ENCODE measurements around the gene MYZAP. TPM values are rescaled to one million over a fixed set of nuclear protein-coding genes. Genes with fewer than 3 reads are reported as not detected.

Gene MYZAP
- total and polyA plus RNA-seq, 3 donors from 2014 or later: 3.3 to 6.8 (median 5.6) TPM

DNA sequence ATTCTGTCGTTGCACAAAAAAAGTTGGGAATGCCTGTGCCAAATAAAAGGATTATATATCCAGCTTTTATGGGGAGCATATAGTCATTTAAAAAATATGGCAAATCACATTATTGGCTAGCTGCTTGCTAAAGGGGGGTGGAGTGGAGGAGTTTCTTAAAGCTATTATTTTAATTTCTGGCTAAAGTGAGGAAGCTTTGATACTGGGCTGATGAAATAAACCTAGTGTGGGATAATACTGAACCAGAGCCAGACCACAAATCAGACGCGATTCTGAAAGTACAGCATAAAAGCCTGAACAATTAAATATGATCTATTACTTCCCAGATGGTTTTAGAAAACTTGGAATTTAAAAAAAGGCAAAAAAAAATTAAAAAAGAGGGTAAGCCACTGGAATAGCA is 129.2 kb downstream of the MYZAP start:
- H3K27me3 ChIP-seq: no peaks in the 10 kb centered on the region
- TF ChIP-seq, protein P1, sequence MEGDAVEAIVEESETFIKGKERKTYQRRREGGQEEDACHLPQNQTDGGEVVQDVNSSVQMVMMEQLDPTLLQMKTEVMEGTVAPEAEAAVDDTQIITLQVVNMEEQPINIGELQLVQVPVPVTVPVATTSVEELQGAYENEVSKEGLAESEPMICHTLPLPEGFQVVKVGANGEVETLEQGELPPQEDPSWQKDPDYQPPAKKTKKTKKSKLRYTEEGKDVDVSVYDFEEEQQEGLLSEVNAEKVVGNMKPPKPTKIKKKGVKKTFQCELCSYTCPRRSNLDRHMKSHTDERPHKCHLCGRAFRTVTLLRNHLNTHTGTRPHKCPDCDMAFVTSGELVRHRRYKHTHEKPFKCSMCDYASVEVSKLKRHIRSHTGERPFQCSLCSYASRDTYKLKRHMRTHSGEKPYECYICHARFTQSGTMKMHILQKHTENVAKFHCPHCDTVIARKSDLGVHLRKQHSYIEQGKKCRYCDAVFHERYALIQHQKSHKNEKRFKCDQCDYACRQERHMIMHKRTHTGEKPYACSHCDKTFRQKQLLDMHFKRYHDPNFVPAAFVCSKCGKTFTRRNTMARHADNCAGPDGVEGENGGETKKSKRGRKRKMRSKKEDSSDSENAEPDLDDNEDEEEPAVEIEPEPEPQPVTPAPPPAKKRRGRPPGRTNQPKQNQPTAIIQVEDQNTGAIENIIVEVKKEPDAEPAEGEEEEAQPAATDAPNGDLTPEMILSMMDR (IDR thresholded peaks at IDR 0.05): no peak
- TF ChIP-seq POLR2A (IDR thresholded peaks at IDR 0.05): no peak
- intact Hi-C loops (cut with DNase I; ENCODE audit: low total_unique reads): no loop called here
- 51 to 63% methylated on average over 3 of the region's 3 CpGs for WGBS, 2 donors
- DNase-seq: no peak
- no peak overlapping the region for H3K4me3 ChIP-seq
- no peaks in the 10 kb centered on the region for H3K4me1 ChIP-seq
- no peaks in the 10 kb centered on the region for H3K9me3 ChIP-seq
- H3K27ac ChIP-seq: no peak overlapping the region
- no peaks in the 10 kb centered on the region for H3K36me3 ChIP-seq (ENCODE audit: low read depth, missing control alignments)

DNA sequence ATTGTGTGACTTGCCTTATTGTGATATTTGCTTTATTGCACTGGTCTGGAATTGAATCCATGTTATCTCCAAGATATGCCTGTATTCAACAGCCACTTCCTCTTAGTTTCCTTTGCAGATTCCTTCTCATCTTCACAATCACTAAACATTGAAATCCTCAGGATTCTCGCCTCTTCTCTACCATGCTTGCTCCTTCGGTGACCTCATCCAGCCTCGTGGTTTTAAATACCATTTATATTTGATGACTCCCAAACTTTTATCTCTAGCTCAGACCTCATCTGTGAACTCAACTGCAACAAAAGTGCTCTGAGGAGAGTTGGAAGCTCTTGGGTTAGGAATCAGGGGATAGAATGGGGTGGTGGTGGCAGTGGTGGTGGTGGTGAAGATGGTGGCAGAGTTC is 134.7 kb downstream of the MYZAP start:
- DNase-seq: no peak
- no peaks in the 10 kb centered on the region for H3K9me3 ChIP-seq
- no peaks in the 10 kb centered on the region for H3K36me3 ChIP-seq (ENCODE audit: low read depth, missing control alignments)
- intact Hi-C loops (cut with DNase I; ENCODE audit: low total_unique reads): no loop called here
- no peaks in the 10 kb centered on the region for H3K27me3 ChIP-seq
- H3K4me3 ChIP-seq: no peak overlapping the region
- TF ChIP-seq, protein P1 (IDR thresholded peaks at IDR 0.05): no peak
- no peak for TF ChIP-seq POLR2A (IDR thresholded peaks at IDR 0.05)
- no peaks in the 10 kb centered on the region for H3K4me1 ChIP-seq
- H3K27ac ChIP-seq: no peak overlapping the region
- 91% methylated on average over 3 of the region's 3 CpGs for WGBS, 2 donors

DNA sequence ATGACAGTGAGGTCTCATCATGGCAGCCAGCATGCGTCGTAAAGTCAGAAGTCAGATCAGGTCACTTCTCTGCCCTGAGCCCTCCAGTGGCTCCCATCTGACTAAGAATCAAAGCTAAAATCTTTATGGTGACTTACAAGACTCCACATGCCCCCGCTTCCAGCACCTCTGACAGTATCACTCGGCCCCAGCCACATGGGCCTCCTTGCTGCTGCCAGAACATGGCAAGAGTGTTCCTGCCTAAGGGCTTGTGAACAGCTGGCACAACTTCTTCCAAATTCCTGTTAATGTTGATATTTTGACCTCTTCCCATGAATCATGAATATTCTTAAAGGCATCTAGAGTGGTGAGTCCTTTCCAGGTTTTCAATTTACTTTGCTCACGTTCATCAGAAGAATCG is 135.3 kb downstream of the MYZAP start:
- intact Hi-C loops (cut with DNase I; ENCODE audit: low total_unique reads): no loop called here
- 89% methylated on average over 6 of the region's 6 CpGs for whole genome bisulfite sequencing, 2 donors
- TF ChIP-seq, protein P1 (IDR thresholded peaks at IDR 0.05): no peak
- TF ChIP-seq POLR2A (IDR thresholded peaks at IDR 0.05): no peak

DNA sequence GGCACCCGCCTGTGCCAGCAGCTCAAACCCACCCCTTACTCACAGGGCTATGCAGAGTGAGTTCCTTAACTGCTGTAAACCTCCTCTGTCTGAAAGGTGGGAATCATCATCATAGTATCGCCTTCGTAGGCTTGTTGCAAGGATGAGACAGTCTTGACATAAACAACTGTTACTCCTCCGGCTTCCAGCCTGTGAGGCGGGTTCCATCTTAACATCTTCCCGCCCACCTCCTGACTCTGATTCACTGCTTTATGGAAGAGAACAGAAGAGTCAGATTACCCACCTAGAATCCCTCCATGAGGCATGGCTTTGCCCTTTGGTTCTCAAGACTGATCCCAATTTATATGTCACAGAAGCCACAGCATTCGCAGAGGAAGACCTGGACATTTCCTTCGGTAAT is 136.7 kb downstream of the MYZAP start:
- Histone ChIP-seq H3K36me3 (ENCODE audit: low read depth, missing control alignments) (no peaks in the 10 kb centered on the region), H3K9me3 (no peaks in the 10 kb centered on the region), H3K4me3 (no peak overlapping the region), H3K27ac (no peak overlapping the region), H3K27me3 (no peaks in the 10 kb centered on the region), H3K4me1 (no peaks in the 10 kb centered on the region)
- intact Hi-C loops (cut with DNase I; ENCODE audit: low total_unique reads): no loop called here
- DNase-seq: no peak
- WGBS, 2 donors: 90 to 94% methylated on average over 8 of the region's 8 CpGs
- TF ChIP-seq, protein P1 (IDR thresholded peaks at IDR 0.05): no peak
- TF ChIP-seq POLR2A (IDR thresholded peaks at IDR 0.05): no peak

More for the DNA sequence above, 135.3 kb downstream of the MYZAP start:
- Histone ChIP-seq H3K27me3 (no peaks in the 10 kb centered on the region), H3K27ac (no peak overlapping the region), H3K4me3 (no peak overlapping the region), H3K4me1 (no peaks in the 10 kb centered on the region), H3K9me3 (no peaks in the 10 kb centered on the region), H3K36me3 (ENCODE audit: low read depth, missing control alignments) (no peaks in the 10 kb centered on the region)
- DNase-seq: no peak

DNA sequence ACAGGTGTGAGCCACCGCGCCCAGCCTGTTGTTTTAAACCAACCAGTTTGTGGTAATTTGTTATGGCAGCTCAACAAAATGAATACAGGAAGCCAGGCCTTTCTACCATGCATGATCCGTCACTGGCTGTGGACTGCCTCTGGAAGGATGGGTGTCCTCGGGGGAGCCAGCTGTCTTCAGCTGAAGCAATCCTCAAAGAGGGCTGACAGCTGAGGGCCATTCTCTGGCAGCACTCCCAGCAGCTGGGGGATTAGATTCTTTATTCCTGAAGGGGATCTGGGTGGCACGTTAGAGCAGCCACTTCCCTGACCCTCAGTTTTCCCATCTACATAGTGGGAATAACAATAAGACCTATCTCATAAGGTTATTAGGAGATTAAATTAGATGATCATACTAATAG is 139.2 kb downstream of the MYZAP start:
- no peaks in the 10 kb centered on the region for H3K36me3 ChIP-seq (ENCODE audit: low read depth, missing control alignments)
- no peaks in the 10 kb centered on the region for H3K4me1 ChIP-seq
- no peak for TF ChIP-seq POLR2A (IDR thresholded peaks at IDR 0.05)
- TF ChIP-seq, protein P1 (IDR thresholded peaks at IDR 0.05): no peak
- H3K27ac ChIP-seq: no peak overlapping the region
- 87 to 89% methylated on average over 5 of the region's 5 CpGs for WGBS, 2 donors
- intact Hi-C loops (cut with DNase I; ENCODE audit: low total_unique reads): loop anchor here (5.0 kb wide), 1 partner anchor 164 kb away; no protein-coding TSS in a partner anchor
- no peaks in the 10 kb centered on the region for H3K9me3 ChIP-seq
- no peak for DNase-seq
- H3K27me3 ChIP-seq: no peaks in the 10 kb centered on the region
- H3K4me3 ChIP-seq: no peak overlapping the region
